ENCODE results near the gene NPEPPS.

Gene NPEPPS

DNA sequence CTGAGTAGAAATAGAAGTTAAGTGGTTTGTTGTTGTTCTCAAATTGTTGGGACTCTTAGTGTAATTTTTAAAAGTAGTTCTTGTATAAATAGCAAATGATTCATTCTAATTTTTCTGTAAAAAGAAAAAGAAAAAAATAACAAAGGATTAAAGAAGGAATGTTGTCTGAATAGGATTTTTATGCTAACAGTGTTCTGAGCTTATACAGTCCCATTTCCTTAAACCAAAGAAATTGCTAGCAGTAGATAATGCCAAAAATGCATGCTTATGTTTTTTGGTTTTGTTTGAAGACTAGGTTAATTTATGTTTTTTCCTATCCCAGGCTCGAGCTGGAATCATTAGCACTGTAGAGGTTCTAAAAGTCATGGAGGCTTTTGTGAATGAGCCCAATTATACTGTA lies 74.1 kb downstream of the NPEPPS start:
- no peak for TF ChIP-seq CTCF (IDR thresholded peaks at IDR 0.05; ENCODE audit: control insufficient read depth, extremely low read depth, insufficient read depth)
- no peak overlapping the region for H3K4me3 ChIP-seq (ENCODE audit: low read depth, low read length)
- DNase-seq (ENCODE audit: low read depth) = no peak

- DNase-seq (ENCODE audit: low read depth) = no peak
- no peak for TF ChIP-seq CTCF (IDR thresholded peaks at IDR 0.05; ENCODE audit: control insufficient read depth, extremely low read depth, insufficient read depth)
- H3K4me3 ChIP-seq (ENCODE audit: low read depth, low read length) = no peak overlapping the region
These were observed 76.6 kb downstream of the NPEPPS start for GRCh38 chr17:47607481-47607880.

DNA sequence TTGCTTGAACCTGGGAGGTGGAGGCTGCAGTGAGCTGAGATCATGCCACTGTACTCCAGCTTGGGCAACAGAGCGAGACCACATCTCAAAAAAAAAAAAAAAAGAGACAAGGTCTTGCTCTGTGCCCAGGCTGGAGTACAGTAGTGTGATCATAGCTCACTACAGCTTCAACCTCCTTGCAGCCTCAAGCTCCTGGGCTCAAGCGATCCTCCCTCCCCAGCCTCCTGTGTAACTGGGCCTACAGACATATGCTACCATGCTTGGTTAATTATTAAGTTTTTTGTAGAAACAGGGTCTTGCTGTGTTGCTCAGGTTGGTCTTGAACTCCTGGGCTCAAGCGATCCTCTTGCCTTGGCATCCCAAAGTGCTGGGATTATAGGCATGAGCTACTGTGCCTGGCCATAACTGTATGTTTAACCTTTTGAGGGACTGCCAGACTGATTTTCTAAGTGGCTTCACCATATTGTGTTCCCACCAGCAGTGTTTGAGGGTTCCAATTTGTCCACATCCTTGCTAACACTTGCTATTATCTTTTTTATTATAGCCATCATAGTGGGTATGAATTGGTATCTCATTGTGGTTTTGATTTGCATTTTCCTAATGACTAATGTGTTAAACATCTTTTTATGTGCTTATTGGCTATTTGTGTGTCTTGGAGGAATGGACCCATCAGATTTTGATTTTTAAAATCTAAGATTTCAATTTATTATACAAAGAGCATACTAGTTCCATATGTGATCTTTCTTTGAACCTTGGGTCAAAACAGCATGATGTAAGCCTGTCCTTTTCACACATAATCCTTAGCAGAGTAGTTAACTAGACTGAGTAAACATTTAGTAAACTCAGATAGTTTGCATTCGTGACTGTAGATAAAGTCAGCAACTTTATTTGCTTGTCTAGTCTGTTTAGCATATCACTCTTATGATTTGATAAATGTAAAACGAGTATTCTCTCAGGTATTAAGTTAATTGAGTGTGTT lies 80.8 kb downstream of the NPEPPS start:
- peak; percentile 51 for DNase-seq (ENCODE audit: low read depth)
- TF ChIP-seq CTCF (IDR thresholded peaks at IDR 0.05; ENCODE audit: control insufficient read depth, extremely low read depth, insufficient read depth) = no peak
- no peak overlapping the region for H3K4me3 ChIP-seq (ENCODE audit: low read depth, low read length)

GRCh38 chr17:47615766-47616424 lies 85.0 kb downstream of the NPEPPS start:
- DNase-seq (ENCODE audit: low read depth) = peak; percentile 14
- peak; percentile 60 for TF ChIP-seq CTCF (IDR thresholded peaks at IDR 0.05; ENCODE audit: control insufficient read depth, extremely low read depth, insufficient read depth)
- no peak overlapping the region for H3K4me3 ChIP-seq (ENCODE audit: low read depth, low read length)

GRCh38 chr17:47618410-47618809 lies 87.5 kb downstream of the NPEPPS start:
- no peak overlapping the region for H3K4me3 ChIP-seq (ENCODE audit: low read depth, low read length)
- TF ChIP-seq CTCF (IDR thresholded peaks at IDR 0.05; ENCODE audit: control insufficient read depth, extremely low read depth, insufficient read depth) = peak; percentile 26; the same call in 1 of the 2 replicates
- DNase-seq (ENCODE audit: low read depth) = no peak

GRCh38 chr17:47620503-47621245 lies 89.8 kb downstream of the NPEPPS start:
- H3K4me3 ChIP-seq (ENCODE audit: low read depth, low read length) = no peak overlapping the region
- TF ChIP-seq CTCF (IDR thresholded peaks at IDR 0.05; ENCODE audit: control insufficient read depth, extremely low read depth, insufficient read depth) = no peak
- no peak for DNase-seq (ENCODE audit: low read depth)
